OCI-LY7 (cell line): ENCODE results near the gene ACP7.

Source experiments
- EZH2phosphoT487 ChIP-seq: fragments of 200-600 bp; sonication (generic); IDR thresholded peaks from 2 replicates; pipeline ENCODE4 v1.6.1; 2018; ENCODE audit warnings: low read depth, borderline replicate concordance, mild to moderate bottlenecking, mixed run types, antibody characterized with exemption, low read length, moderate library complexity, mixed read lengths
- TF ChIP-seq, protein P1 (sequence below): fragments of 200-600 bp; sonication (generic); conservative IDR thresholded peaks from 2 replicates; pipeline ENCODE4 v1.5.1; 2014; ENCODE audit warnings: mild to moderate bottlenecking, antibody characterized with exemption, low read length, moderate library complexity, mixed read lengths

DNA sequence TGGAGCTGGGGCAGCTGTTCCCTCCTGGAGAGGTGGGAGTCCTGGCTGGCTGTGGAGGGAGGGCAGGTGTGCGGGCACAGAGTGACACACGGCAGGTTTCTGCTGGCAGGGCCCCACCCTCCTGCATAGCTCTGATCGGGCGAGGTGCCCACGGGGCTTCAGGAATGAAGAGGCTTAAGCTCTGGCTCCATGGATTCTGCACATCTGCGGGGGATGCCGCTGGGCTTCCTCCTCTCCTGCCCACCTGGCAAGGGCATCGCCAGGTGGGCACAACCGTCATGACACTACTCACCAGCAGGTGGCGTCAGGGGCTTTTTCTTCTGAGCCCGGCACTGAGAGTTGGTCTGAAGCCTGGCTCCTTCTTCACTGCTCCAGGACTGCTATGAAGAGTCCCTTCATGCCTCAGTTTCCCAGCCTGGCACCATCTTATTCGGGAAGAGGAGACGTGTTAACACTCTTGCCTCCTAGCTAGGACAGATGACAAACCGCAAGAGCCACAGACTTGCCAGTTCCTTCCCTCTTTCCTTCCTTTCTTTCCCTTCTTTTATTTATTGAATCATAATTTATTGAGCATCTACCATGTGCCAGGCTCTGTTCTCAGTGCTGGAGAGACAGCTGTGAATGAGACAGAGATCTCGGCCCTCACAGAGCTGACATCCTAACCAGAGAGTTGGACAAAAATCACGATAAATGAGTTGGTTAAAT is 26.2 kb downstream of the ACP7 start:
- TF ChIP-seq, protein P1, sequence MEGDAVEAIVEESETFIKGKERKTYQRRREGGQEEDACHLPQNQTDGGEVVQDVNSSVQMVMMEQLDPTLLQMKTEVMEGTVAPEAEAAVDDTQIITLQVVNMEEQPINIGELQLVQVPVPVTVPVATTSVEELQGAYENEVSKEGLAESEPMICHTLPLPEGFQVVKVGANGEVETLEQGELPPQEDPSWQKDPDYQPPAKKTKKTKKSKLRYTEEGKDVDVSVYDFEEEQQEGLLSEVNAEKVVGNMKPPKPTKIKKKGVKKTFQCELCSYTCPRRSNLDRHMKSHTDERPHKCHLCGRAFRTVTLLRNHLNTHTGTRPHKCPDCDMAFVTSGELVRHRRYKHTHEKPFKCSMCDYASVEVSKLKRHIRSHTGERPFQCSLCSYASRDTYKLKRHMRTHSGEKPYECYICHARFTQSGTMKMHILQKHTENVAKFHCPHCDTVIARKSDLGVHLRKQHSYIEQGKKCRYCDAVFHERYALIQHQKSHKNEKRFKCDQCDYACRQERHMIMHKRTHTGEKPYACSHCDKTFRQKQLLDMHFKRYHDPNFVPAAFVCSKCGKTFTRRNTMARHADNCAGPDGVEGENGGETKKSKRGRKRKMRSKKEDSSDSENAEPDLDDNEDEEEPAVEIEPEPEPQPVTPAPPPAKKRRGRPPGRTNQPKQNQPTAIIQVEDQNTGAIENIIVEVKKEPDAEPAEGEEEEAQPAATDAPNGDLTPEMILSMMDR: peak; percentile 85
- no peak for TF ChIP-seq EZH2phosphoT487
